Measurements from ENCODE around the gene CRADD. TPM values are rescaled to one million over a fixed set of nuclear protein-coding genes. Genes with fewer than 3 reads are reported as not detected.

Gene CRADD
- total RNA-seq, 1 experiment from 2014 or later = 7.6 TPM

- H3K4me3 Mint-ChIP-seq = no peak overlapping the region
- H3K4me2 ChIP-seq (ENCODE audit: insufficient read depth, insufficient read length, low read length) = no peak overlapping the region
- H3K36me3 Mint-ChIP-seq (ENCODE audit: insufficient read depth in 1 of 3, low read depth in 3 of 3) = peaks cover 14 to 24% (median 19%) of the 10 kb centered on the region in 3 experiments
- H3K27me3 Mint-ChIP-seq (ENCODE audit: low read depth) = no peaks in the 10 kb centered on the region
- no peak overlapping the region for H3K23ac ChIP-seq (ENCODE audit: insufficient read length, low read depth, low read length)
- peaks cover 19 to 20% of the 10 kb centered on the region in 2 experiments for H3K9me3 Mint-ChIP-seq
- H3K79me2 ChIP-seq (ENCODE audit: insufficient read depth, low read length) = no peaks in the 10 kb centered on the region
- H4K5ac ChIP-seq (ENCODE audit: insufficient read length, low read depth, low read length) = no peak overlapping the region
- no peak overlapping the region for H2BK5ac ChIP-seq (ENCODE audit: insufficient read length, low read length)
- H3K18ac ChIP-seq (ENCODE audit: insufficient read length, low read depth, low read length) = no peak overlapping the region
- H3K4me1 ChIP-seq (ENCODE audit: insufficient read depth, low read length) = no peaks in the 10 kb centered on the region
- no peak overlapping the region for H2BK12ac ChIP-seq (ENCODE audit: insufficient read length, low read depth, low read length)
- H2BK15ac ChIP-seq (ENCODE audit: low read depth, low read length) = no peak overlapping the region
- peaks cover 13 to 14% of the 10 kb centered on the region in 2 experiments for H3K4me1 Mint-ChIP-seq
- H2AK5ac ChIP-seq (ENCODE audit: insufficient read length, low read length) = no peak overlapping the region
- H3K9ac ChIP-seq (ENCODE audit: extremely low read depth, insufficient read length, low read length) = no peak overlapping the region
- no peaks in the 10 kb centered on the region for H3K23me2 ChIP-seq (ENCODE audit: insufficient read length, low read depth, low read length, poor library complexity, severe bottlenecking)
- no peak overlapping the region for H3K4ac ChIP-seq (ENCODE audit: low read depth, low read length)
- peaks cover 6% of the 10 kb centered on the region for H3K9me3 ChIP-seq (ENCODE audit: control insufficient read depth, low read depth, low read length)
- no peak overlapping the region for H2BK120ac ChIP-seq (ENCODE audit: low read depth, low read length, poor library complexity, severe bottlenecking)
- no peaks in the 10 kb centered on the region for H3K27me3 ChIP-seq (ENCODE audit: insufficient read depth, low read length)
- no peak overlapping the region for H3T11ph ChIP-seq (ENCODE audit: low read length)
- no peak overlapping the region for H4K8ac ChIP-seq (replicated peaks; ENCODE audit: insufficient read length, low read depth, low read length)
- no peak overlapping the region for H3K14ac ChIP-seq (ENCODE audit: insufficient read depth, low read length)
- H3K27ac Mint-ChIP-seq = no peak overlapping the region
- H3K56ac ChIP-seq (ENCODE audit: insufficient read length, low read depth, low read length) = no peak overlapping the region
- H4K20me1 ChIP-seq (ENCODE audit: control insufficient read depth, insufficient read depth, insufficient read length) = no peaks in the 10 kb centered on the region
- H3K27ac ChIP-seq (ENCODE audit: insufficient read length, low read depth, low read length) = no peak overlapping the region
- no peak for TF ChIP-seq CTCF (conservative IDR thresholded peaks at IDR 0.05)
- DNase-seq = no peak
- no peak overlapping the region for H2AFZ ChIP-seq (ENCODE audit: low read length)
- no peak overlapping the region for H4K91ac ChIP-seq (ENCODE audit: insufficient read length, low read depth, low read length)
- WGBS (ENCODE audit: extremely low coverage, insufficient read length, low lambda C conversion rate) = no CpG with 5 or more reads among the region's 1 CpG
- H2BK20ac ChIP-seq (ENCODE audit: low read depth, low read length, poor library complexity, severe bottlenecking) = no peak overlapping the region
- H3K79me1 ChIP-seq (ENCODE audit: insufficient read depth, low read depth, low read length, poor library complexity, severe bottlenecking) = no peaks in the 10 kb centered on the region
These were observed 80.9 kb downstream of the CRADD start for GRCh38 chr12:93757792-93758694.

All from H9 (cell line).